AG10803 (cell line): ENCODE measurements around the gene TBC1D21.

Experiments used
- DNase-seq: peaks from one replicate; pipeline ENCODE4 v3.0.0; 2010; ENCODE audit warnings: low read depth
- H3K4me3 ChIP-seq: 2 replicates; pipeline ENCODE4 v1.5.1; 2011; ENCODE audit warnings: mild to moderate bottlenecking, low read length, control low read depth
- CTCF ChIP-seq: conservative IDR thresholded peaks from 2 replicates; pipeline ENCODE4 v1.5.1; 2011; ENCODE audit warnings: mild to moderate bottlenecking, low read length, control low read depth, inconsistent platforms

The TBC1D21 gene

GRCh38 chr15:73881579-73882320 is 8.4 kb downstream of the TBC1D21 start:
- TF ChIP-seq CTCF, result no peak
- no peak overlapping the region for H3K4me3 ChIP-seq
- no peak for DNase-seq

GRCh38 chr15:73882761-73883419 is 9.5 kb downstream of the TBC1D21 start:
- DNase-seq, result no peak
- no peak for TF ChIP-seq CTCF
- H3K4me3 ChIP-seq, result no peak overlapping the region

- DNase-seq, result no peak
- no peak overlapping the region for H3K4me3 ChIP-seq
- TF ChIP-seq CTCF, result no peak
These were observed 10.8 kb downstream of the TBC1D21 start for GRCh38 chr15:73884159-73884558.

GRCh38 chr15:73885954-73886700 is 12.8 kb downstream of the TBC1D21 start:
- no peak for DNase-seq
- TF ChIP-seq CTCF, result no peak
- no peak overlapping the region for H3K4me3 ChIP-seq

- DNase-seq, result no peak
- H3K4me3 ChIP-seq, result no peak overlapping the region
- TF ChIP-seq CTCF, result no peak
These were observed 13.5 kb downstream of the TBC1D21 start for GRCh38 chr15:73886717-73887345.

GRCh38 chr15:73887481-73887880 is 14.1 kb downstream of the TBC1D21 start:
- TF ChIP-seq CTCF, result no peak
- DNase-seq, result no peak
- no peak overlapping the region for H3K4me3 ChIP-seq
